Liver (tissue), 3 donors: ENCODE results near the gene RAPGEF1.

Source experiments
- CTCF ChIP-seq: fragments of 150-350 bp; IDR thresholded peaks from 2 replicates; pipeline ENCODE4 v1.5.1; 2017; ENCODE audit warnings: improper control_type of control experiment, low read depth, low read length; ENCODE audit not compliant: missing input control
- EGR1 ChIP-seq, 2 donors: IDR thresholded peaks; 2 replicates each; pipeline ENCODE4 v1.6.1; 2016 to 2018; ENCODE audit warnings: antibody characterized with exemption in 2 of 2, low read depth in 2 of 2
- GABPA ChIP-seq, 2 donors: IDR thresholded peaks in 1 of 2; conservative IDR thresholded peaks in 1 of 2; 2 replicates each; pipeline ENCODE4 v1.6.1; 2016; ENCODE audit warnings: antibody characterized with exemption in 2 of 2, mild to moderate bottlenecking in 1 of 2, moderate library complexity in 1 of 2
- MAX ChIP-seq: IDR thresholded peaks from 2 replicates; pipeline ENCODE4 v1.6.1; 2016; ENCODE audit warnings: antibody characterized with exemption
- REST ChIP-seq: IDR thresholded peaks from 2 replicates; pipeline ENCODE4 v1.6.1; 2016; ENCODE audit warnings: antibody characterized with exemption, mild to moderate bottlenecking
- RXRA ChIP-seq, 2 donors: IDR thresholded peaks; 2 replicates each; pipeline ENCODE4 v1.6.1; 2017 to 2018; ENCODE audit warnings: antibody characterized with exemption in 2 of 2, mild to moderate bottlenecking in 1 of 2
- SP1 ChIP-seq: IDR thresholded peaks from 2 replicates; pipeline ENCODE4 v1.6.1; 2018; ENCODE audit warnings: antibody characterized with exemption, mild to moderate bottlenecking
- TAF1 ChIP-seq: conservative IDR thresholded peaks from 2 replicates; pipeline ENCODE4 v1.6.1; 2016; ENCODE audit warnings: antibody characterized with exemption, mild to moderate bottlenecking
- ZBTB33 ChIP-seq: IDR thresholded peaks from 2 replicates; pipeline ENCODE4 v1.6.1; 2016; ENCODE audit warnings: antibody characterized with exemption
- donor health status: healthy.
- donor health status: healthy.

GRCh38 chr9:131776036-131776435, 36.2 kb upstream of the RAPGEF1 start:
- TF ChIP-seq CTCF (no peak), EGR1 (IDR thresholded peaks at IDR 0.05; ENCODE audit: low read depth in 2 of 2) (no peak), SP1 (no peak), MAX (no peak), TAF1 (no peak), RXRA (IDR thresholded peaks at IDR 0.05) (no peak), REST (no peak), GABPA (IDR thresholded peaks at IDR 0.05 in 1 of 2, conservative IDR thresholded peaks at IDR 0.05 in 1 of 2) (no peak), ZBTB33 (no peak)
